ENCODE data around the gene UBR3.

Gene UBR3, protein sequence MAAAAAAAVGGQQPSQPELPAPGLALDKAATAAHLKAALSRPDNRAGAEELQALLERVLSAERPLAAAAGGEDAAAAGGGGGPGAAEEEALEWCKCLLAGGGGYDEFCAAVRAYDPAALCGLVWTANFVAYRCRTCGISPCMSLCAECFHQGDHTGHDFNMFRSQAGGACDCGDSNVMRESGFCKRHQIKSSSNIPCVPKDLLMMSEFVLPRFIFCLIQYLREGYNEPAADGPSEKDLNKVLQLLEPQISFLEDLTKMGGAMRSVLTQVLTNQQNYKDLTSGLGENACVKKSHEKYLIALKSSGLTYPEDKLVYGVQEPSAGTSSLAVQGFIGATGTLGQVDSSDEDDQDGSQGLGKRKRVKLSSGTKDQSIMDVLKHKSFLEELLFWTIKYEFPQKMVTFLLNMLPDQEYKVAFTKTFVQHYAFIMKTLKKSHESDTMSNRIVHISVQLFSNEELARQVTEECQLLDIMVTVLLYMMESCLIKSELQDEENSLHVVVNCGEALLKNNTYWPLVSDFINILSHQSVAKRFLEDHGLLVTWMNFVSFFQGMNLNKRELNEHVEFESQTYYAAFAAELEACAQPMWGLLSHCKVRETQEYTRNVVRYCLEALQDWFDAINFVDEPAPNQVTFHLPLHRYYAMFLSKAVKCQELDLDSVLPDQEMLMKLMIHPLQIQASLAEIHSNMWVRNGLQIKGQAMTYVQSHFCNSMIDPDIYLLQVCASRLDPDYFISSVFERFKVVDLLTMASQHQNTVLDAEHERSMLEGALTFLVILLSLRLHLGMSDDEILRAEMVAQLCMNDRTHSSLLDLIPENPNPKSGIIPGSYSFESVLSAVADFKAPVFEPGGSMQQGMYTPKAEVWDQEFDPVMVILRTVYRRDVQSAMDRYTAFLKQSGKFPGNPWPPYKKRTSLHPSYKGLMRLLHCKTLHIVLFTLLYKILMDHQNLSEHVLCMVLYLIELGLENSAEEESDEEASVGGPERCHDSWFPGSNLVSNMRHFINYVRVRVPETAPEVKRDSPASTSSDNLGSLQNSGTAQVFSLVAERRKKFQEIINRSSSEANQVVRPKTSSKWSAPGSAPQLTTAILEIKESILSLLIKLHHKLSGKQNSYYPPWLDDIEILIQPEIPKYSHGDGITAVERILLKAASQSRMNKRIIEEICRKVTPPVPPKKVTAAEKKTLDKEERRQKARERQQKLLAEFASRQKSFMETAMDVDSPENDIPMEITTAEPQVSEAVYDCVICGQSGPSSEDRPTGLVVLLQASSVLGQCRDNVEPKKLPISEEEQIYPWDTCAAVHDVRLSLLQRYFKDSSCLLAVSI (N-terminal part only)

DNA sequence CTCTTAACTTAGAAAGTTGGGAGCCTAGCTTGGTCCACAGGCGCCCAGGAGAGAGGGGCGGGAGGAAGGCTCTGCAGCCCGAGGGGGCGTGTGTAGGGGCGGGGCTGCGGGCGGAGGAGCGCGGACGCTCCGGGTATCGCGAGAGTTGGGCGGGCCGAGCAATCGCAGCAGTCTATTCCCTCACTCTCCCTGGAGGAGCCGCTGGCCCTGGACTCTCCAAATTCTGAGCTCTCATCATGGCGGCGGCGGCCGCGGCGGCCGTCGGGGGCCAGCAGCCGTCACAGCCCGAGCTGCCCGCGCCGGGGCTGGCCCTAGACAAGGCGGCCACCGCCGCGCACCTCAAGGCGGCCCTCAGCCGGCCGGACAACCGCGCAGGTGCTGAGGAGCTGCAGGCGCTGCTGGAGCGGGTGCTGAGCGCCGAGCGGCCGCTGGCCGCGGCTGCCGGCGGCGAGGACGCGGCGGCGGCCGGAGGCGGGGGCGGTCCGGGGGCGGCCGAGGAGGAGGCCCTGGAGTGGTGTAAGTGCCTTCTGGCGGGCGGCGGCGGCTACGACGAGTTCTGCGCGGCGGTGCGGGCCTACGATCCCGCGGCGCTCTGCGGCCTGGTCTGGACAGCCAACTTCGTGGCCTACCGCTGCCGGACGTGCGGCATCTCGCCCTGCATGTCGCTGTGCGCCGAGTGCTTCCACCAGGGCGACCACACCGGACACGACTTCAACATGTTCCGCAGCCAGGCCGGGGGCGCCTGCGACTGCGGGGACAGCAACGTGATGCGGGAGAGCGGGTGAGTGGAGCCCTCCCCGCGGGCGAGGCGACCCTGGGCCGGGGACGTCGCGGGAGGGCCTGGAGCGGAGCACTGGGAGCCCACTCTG lies at the start of gene UBR3:
Gene UBR3 (plus strand): TSS at position 183 of the 869 bp plus-strand sequence. CDS start 54 bp downstream, at position 237.
- peak; percentile 98 for TF ChIP-seq ZFX (IDR thresholded peaks at IDR 0.05)
- TF ChIP-seq, protein P1, sequence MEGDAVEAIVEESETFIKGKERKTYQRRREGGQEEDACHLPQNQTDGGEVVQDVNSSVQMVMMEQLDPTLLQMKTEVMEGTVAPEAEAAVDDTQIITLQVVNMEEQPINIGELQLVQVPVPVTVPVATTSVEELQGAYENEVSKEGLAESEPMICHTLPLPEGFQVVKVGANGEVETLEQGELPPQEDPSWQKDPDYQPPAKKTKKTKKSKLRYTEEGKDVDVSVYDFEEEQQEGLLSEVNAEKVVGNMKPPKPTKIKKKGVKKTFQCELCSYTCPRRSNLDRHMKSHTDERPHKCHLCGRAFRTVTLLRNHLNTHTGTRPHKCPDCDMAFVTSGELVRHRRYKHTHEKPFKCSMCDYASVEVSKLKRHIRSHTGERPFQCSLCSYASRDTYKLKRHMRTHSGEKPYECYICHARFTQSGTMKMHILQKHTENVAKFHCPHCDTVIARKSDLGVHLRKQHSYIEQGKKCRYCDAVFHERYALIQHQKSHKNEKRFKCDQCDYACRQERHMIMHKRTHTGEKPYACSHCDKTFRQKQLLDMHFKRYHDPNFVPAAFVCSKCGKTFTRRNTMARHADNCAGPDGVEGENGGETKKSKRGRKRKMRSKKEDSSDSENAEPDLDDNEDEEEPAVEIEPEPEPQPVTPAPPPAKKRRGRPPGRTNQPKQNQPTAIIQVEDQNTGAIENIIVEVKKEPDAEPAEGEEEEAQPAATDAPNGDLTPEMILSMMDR (conservative IDR thresholded peaks at IDR 0.05), result peak; percentile 17; the same call in 1 of the 2 replicates
- peak within 1 kb of the TSS; percentile 87 for H3K27ac ChIP-seq

DNA sequence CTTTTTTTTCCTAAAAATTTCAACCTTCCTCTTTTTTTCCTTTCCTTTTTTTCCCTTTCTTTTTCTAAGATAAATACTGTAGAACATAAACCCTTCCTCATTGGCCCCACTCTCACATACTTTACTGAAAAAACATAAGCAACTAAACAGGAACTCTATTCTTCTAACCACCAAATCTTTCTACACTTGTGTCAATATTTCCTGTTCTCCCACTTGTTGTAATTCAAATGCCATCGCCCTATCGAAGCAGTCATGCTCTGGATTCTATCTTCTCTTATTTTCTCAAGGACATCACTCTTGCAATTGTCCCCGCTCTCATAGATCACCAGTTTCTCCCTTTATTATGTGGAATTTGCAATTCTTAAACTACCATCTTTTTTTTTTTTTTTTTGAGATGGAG lies 48.8 kb upstream of the UBR3 start:
- TF ChIP-seq, protein P1 (conservative IDR thresholded peaks at IDR 0.05), result no peak
- no peak for TF ChIP-seq ZFX (IDR thresholded peaks at IDR 0.05)

DNA sequence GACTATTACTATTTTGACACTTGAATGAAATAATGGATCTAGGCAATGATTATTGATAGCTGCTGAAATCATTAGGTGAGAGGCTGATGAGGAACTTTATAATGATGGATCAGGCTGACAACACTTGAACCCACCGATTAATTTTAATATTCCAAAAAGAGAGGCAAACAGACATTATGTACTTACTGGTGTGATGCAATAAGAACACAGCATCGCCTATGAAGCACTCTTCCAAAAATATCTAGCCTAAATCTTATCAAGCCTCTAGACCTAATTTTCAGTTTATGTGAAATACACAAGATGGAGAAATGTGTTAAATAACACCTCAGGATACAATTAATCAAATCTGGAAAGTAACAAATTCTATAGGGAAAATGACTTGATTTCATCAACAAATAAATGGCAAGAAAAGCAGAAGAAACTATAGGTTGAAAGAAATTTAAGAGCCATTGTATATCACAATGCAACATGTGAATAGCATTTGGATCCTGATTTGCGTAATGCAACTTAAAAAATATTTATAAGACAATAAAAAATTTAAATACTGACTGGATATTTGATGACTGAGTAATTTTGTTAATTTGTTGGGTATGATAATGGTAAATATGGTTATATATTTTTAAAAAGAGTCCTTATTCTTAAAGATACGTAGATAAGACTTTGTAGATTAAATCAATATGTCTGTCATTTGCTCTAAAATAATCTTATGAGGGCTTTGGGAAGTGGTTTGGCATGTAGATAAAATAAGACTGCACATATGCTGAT lies 45.8 kb upstream of the UBR3 start:
- TF ChIP-seq, protein P1 (conservative IDR thresholded peaks at IDR 0.05), result no peak
- TF ChIP-seq ZFX (IDR thresholded peaks at IDR 0.05), result no peak
- H3K27ac ChIP-seq, result no peak overlapping the region

More for the DNA sequence above, 48.8 kb upstream of the UBR3 start:
- no peak overlapping the region for H3K27ac ChIP-seq

DNA sequence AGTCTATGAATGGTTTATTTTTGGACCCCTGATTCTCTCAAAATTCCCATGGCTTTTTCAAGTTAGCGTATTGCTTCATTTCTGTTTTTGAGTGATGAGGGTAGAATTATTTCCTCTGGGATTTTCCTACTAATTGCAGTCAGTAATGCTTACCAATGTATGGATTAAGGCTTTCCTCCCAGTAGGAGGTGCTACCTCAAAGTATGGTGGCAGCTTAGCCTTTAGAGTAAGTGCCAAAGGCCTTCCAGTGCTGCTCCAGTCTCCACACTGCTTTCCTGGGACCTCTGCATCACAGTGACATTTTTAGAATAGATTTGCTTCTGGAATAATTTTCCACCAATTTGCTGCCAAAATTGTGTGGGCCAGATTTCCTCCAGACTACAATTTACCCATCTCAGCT lies 44.7 kb upstream of the UBR3 start:
- H3K27ac ChIP-seq, result no peak overlapping the region
- no peak for TF ChIP-seq ZFX (IDR thresholded peaks at IDR 0.05)
- TF ChIP-seq, protein P1 (conservative IDR thresholded peaks at IDR 0.05), result no peak

DNA sequence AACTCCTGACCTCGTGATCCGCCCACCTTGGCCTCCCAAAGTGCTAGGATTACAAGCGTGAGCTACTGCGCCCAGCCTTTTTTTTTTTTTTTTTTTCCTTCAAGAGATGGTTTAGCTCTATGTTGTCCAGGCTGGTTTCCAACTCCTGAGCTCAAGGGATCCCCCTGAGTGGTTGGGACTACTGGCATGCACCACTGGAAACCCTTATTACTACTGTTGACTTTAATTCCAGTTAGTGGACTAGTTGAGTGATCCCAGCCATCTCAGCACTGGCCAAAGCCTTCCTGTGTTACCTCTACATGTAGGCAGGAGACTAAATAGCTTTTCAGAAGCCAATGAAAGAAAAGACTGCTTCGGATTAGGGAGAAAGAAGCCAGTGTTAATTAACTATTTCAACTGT lies 36.7 kb upstream of the UBR3 start:
- TF ChIP-seq, protein P1 (conservative IDR thresholded peaks at IDR 0.05), result no peak
- TF ChIP-seq ZFX (IDR thresholded peaks at IDR 0.05), result no peak

DNA sequence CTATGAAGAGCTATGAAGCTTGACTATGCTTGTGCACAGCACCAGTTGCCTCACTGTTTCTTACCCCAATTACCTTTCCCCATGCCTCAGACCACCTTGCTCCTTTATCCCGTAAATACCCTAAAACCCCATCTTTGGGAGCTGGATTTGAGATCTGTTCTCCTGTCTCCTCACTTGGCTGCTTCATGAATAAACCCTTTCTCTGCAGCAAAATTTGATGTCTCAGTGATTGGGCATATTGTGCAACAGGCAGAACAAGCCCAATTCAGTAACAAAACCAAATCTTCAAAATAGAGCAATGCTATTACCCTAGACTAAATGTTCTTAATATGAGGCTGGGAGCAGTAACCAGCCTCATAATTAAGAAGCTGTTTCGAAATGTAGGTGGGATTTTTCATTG lies 32.1 kb upstream of the UBR3 start:
- TF ChIP-seq, protein P1 (conservative IDR thresholded peaks at IDR 0.05), result no peak
- no peak for TF ChIP-seq ZFX (IDR thresholded peaks at IDR 0.05)
- H3K27ac ChIP-seq, result no peak overlapping the region

More for the DNA sequence above, 36.7 kb upstream of the UBR3 start:
- no peak overlapping the region for H3K27ac ChIP-seq

Measured in C4-2B (cell line).